PC-9 (cell line): ENCODE measurements around the gene FNDC10. TPM values are rescaled to one million over a fixed set of nuclear protein-coding genes. Genes with fewer than 3 reads are reported as not detected.
"Not testable (repeated sequence)": the region's sequence is repeated elsewhere in the genome, so short reads cannot be mapped to it uniquely, and the experiment has no call there.

Experiments
- BruUV-seq: library from RNA; stranded (reverse); fragments of 400-500 nt; replicated peaks from 2 replicates; lab custom pipeline; 2021; lab: Mats Ljungman, UMichigan
- CTCF ChIA-PET: fragments of 300-600 bp; sonication (Branson Sonifier 250); formaldehyde crosslinking; loops from one replicate; lab custom pipeline; 2022; ENCODE audit warnings: antibody characterized with exemption; lab: Charles Lee
- POLR2A ChIA-PET: fragments of 300-600 bp; sonication (Branson Sonifier 250); formaldehyde crosslinking; loops from one replicate; lab custom pipeline; 2022; ENCODE audit warnings: antibody characterized with exemption; ENCODE audit not compliant: unreplicated experiment; lab: Charles Lee
- DNase-seq, 2 experiments: peaks; one replicate each; pipeline versions ENCODE4 v3.0.0 to v3.0.0-alpha.2; 2015 to 2022; ENCODE audit warnings: mixed read lengths in 1 of 2
- H2AFZ ChIP-seq: fragments of 200-600 bp; sonication (generic); 2 replicates; pipeline ENCODE4 v1.8.1; 2017; ENCODE audit warnings: antibody characterized with exemption
- H3F3A ChIP-seq: fragments of 200-600 bp; sonication (generic); 2 replicates; pipeline ENCODE4 v1.8.1; 2017; ENCODE audit warnings: antibody characterized with exemption, mild to moderate bottlenecking, low read depth; ENCODE audit not compliant: insufficient read depth
- H3K27ac ChIP-seq: fragments of 200-600 bp; sonication (generic); 2 replicates; pipeline ENCODE4 v1.6.1; 2016; ENCODE audit warnings: mixed run types
- H3K27me3 ChIP-seq: fragments of 200-600 bp; sonication (generic); 2 replicates; pipeline ENCODE4 v1.6.1; 2016; ENCODE audit warnings: low read depth, mixed run types; ENCODE audit not compliant: insufficient read depth
- H3K36me3 ChIP-seq: fragments of 200-600 bp; sonication (generic); 2 replicates; pipeline ENCODE4 v1.6.1; 2016; ENCODE audit warnings: low read depth, mixed run types
- H3K4me1 ChIP-seq: fragments of 200-600 bp; sonication (generic); replicated peaks from 2 replicates; pipeline ENCODE4 v1.6.1; 2016; ENCODE audit warnings: mixed run types; ENCODE audit not compliant: insufficient read depth
- H3K4me2 ChIP-seq: fragments of 200-600 bp; sonication (generic); 2 replicates; pipeline ENCODE4 v1.6.1; 2017; ENCODE audit warnings: mixed run types
- H3K4me3 ChIP-seq: fragments of 200-600 bp; sonication (generic); 2 replicates; pipeline ENCODE4 v1.6.1; 2016; ENCODE audit warnings: mixed run types
- H3K79me2 ChIP-seq: fragments of 200-600 bp; sonication (generic); 2 replicates; pipeline ENCODE4 v1.6.1; 2017; ENCODE audit warnings: low read depth, mixed run types
- H3K9me2 ChIP-seq: fragments of 200-600 bp; sonication (generic); 2 replicates; pipeline ENCODE4 v1.8.1; 2017; ENCODE audit warnings: mild to moderate bottlenecking; ENCODE audit not compliant: insufficient read depth
- H3K9me3 ChIP-seq: fragments of 200-600 bp; sonication (generic); 2 replicates; pipeline ENCODE4 v1.8.1; 2016; ENCODE audit warnings: low read depth; ENCODE audit not compliant: insufficient read depth
- H4K20me1 ChIP-seq: fragments of 200-600 bp; sonication (generic); 2 replicates; pipeline ENCODE4 v1.8.1; 2017; ENCODE audit not compliant: insufficient read depth
- EZH2 ChIP-seq: fragments of 200-600 bp; sonication (generic); IDR thresholded peaks from 2 replicates; pipeline ENCODE4 v1.8.0; 2017; ENCODE audit warnings: antibody characterized with exemption, low read depth
- intact Hi-C: fragments of 100-400 bp; cut with micrococcal nuclease; formaldehyde crosslinking; loops from one replicate; pipeline ENCODE4 v1.10.0; 2022; ENCODE audit not compliant: unreplicated experiment
- total RNA-seq: library from RNA; stranded (reverse); gene quantifications from 2 replicates; pipeline ENCODE4 v1.2.3, GENCODE V29; 2021
- TF ChIP-seq, protein P1 (sequence below): fragments of 200-600 bp; sonication (generic); conservative IDR thresholded peaks from 2 replicates; pipeline ENCODE4 v1.6.1; 2017; ENCODE audit warnings: mixed run types, antibody characterized with exemption, mild to moderate bottlenecking, moderate library complexity

The FNDC10 gene
- total RNA-seq, 1 experiment from 2014 or later: 5.4 TPM

DNA sequence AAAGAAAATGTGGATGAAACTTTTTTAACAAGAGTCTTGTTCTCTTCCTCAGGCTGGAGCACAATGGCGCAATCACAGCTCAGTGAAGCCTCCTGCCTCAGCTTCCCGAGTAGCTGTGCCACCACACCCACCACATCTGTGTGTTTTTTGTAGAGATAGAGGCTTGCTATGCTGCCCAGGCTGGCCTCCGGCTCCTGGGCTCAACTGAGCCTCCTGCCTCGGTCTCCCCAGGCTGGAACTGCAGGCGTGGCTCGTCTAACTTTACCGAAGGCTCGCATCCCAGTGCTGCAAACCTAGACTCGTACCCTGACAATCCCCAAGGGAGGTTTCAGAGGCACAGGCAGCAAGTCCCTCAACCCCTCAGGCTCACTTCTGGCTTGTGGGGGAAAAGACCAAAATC, 39.8 kb downstream of the FNDC10 start:
- H3K9me3 ChIP-seq: no peaks in the 10 kb centered on the region
- TF ChIP-seq, protein P1, sequence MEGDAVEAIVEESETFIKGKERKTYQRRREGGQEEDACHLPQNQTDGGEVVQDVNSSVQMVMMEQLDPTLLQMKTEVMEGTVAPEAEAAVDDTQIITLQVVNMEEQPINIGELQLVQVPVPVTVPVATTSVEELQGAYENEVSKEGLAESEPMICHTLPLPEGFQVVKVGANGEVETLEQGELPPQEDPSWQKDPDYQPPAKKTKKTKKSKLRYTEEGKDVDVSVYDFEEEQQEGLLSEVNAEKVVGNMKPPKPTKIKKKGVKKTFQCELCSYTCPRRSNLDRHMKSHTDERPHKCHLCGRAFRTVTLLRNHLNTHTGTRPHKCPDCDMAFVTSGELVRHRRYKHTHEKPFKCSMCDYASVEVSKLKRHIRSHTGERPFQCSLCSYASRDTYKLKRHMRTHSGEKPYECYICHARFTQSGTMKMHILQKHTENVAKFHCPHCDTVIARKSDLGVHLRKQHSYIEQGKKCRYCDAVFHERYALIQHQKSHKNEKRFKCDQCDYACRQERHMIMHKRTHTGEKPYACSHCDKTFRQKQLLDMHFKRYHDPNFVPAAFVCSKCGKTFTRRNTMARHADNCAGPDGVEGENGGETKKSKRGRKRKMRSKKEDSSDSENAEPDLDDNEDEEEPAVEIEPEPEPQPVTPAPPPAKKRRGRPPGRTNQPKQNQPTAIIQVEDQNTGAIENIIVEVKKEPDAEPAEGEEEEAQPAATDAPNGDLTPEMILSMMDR: no peak
- no peak for TF ChIP-seq EZH2
- no TSS peak for BruUV-seq
- 0 out of 2 replicates have a peak, but pooled peaks cover 17% of the 10 kb centered on the region for H3K36me3 ChIP-seq
- H3F3A ChIP-seq: peaks cover 17% of the 10 kb centered on the region; the same call in 1 of the 2 replicates
- H4K20me1 ChIP-seq: peaks cover 47% of the 10 kb centered on the region
- H3K4me2 ChIP-seq: no peak overlapping the region
- H3K4me1 ChIP-seq: no peaks in the 10 kb centered on the region
- ChIA-PET CTCF (no interaction called here), POLR2A (no interaction called here)
- no peak for DNase-seq
- intact Hi-C loops: no loop called here
- no peak overlapping the region for H3K27ac ChIP-seq
- no peak overlapping the region for H2AFZ ChIP-seq
- no peaks in the 10 kb centered on the region for H3K27me3 ChIP-seq
- H3K9me2 ChIP-seq: no peaks in the 10 kb centered on the region
- no peak overlapping the region for H3K4me3 ChIP-seq
- peaks cover 31% of the 10 kb centered on the region for H3K79me2 ChIP-seq

DNA sequence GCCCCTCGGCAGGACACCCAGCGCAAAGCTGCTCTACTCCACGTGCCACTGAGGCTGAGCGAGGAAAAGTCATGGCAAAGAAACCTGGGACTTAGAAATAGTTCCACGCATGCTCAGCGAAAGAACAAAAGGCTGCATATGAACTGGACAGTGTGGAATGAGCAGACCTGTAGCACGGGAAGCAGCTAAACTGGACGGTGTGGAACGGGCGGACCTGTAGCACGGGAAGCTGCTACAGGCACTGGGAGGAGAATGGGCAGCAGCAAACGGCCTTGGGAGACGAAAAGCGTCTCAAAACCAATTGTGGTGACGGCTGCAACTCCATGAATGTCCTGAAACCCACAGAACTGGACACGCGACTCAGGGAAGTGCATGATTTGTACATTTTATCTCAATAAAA, 40.9 kb downstream of the FNDC10 start:
- Histone ChIP-seq H4K20me1 (peaks cover 45% of the 10 kb centered on the region), H3K4me1 (no peaks in the 10 kb centered on the region), H3K9me3 (no peaks in the 10 kb centered on the region), H3K27me3 (no peaks in the 10 kb centered on the region), H3K4me2 (no peak overlapping the region), H2AFZ (no peak overlapping the region), H3K27ac (no peak overlapping the region), H3K79me2 (peaks cover 24% of the 10 kb centered on the region), H3K4me3 (no peak overlapping the region), H3K36me3 (0 out of 2 replicates have a peak, but pooled peaks cover 10% of the 10 kb centered on the region), H3F3A (peaks cover 17% of the 10 kb centered on the region; the same call in 1 of the 2 replicates), H3K9me2 (no peaks in the 10 kb centered on the region)
- no peak for DNase-seq
- TF ChIP-seq EZH2: no peak
- TF ChIP-seq, protein P1: no peak
- intact Hi-C loops: no loop called here
- BruUV-seq: no TSS peak
- POLR2A ChIA-PET: no interaction called here
- CTCF ChIA-PET: no interaction called here

DNA sequence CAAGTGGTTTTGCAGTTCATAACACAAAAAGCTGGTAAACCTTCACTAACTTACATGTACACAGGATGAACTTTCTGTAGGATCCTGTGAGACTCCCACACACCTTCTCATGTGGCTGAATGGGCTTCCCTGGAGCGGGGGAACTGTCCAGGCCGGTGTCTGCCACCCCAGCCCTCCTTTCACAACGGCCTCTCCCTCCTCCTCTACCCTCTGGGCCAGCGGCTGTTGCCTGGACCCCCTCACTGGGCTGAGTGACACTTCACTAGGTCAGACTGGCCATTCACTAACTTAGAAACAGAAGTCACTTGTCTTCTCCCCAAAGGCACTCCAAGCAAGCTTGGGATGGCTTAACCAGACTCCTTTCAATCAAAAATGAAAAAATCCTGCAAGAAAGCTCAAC, 41.3 kb downstream of the FNDC10 start:
- Histone ChIP-seq H3K79me2 (peaks cover 19% of the 10 kb centered on the region), H3K4me1 (no peaks in the 10 kb centered on the region), H3K4me3 (no peak overlapping the region), H3K27ac (no peak overlapping the region), H2AFZ (no peak overlapping the region), H3K27me3 (no peaks in the 10 kb centered on the region), H3K9me3 (no peaks in the 10 kb centered on the region), H3K9me2 (no peaks in the 10 kb centered on the region), H3F3A (peaks cover 17% of the 10 kb centered on the region; the same call in 1 of the 2 replicates), H3K4me2 (no peak overlapping the region), H3K36me3 (0 out of 2 replicates have a peak, but pooled peaks cover 5% of the 10 kb centered on the region), H4K20me1 (peaks cover 42% of the 10 kb centered on the region)
- no peak for TF ChIP-seq EZH2
- TF ChIP-seq, protein P1: no peak
- no TSS peak for BruUV-seq
- ChIA-PET POLR2A (no interaction called here), CTCF (no interaction called here)
- intact Hi-C loops: no loop called here
- no peak for DNase-seq

DNA sequence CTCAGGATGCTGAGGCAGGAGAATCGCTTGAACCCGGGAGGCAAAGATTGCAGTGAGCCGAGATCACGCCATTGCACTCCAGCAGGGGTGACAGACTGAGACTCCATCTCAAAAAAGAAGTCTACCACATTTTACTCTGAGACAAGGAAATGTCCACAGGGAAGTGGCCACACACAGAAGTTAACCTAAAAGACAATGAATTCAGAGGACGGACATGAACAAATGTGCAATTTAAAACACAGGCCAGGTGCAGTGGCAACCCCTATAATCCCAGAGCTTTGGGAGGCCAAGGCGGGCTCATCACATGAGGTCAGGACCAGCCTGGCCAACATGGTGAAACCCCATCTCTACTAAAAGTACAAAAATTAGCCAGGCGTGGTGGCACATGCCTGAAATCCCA, 42.2 kb downstream of the FNDC10 start:
- H3K36me3 ChIP-seq, H3K4me3 ChIP-seq, H2AFZ ChIP-seq, CTCF ChIA-PET, POLR2A ChIA-PET, H3K4me2 ChIP-seq, H3K9me3 ChIP-seq, H3K27ac ChIP-seq, H3K27me3 ChIP-seq, H3K4me1 ChIP-seq, intact Hi-C loops, H3K9me2 ChIP-seq, DNase-seq, BruUV-seq: not testable (repeated sequence)
- Histone ChIP-seq H3F3A (peaks cover 23% of the 10 kb centered on the region; the same call in 1 of the 2 replicates), H3K79me2 (peaks cover 18% of the 10 kb centered on the region), H4K20me1 (peaks cover 35% of the 10 kb centered on the region)

DNA sequence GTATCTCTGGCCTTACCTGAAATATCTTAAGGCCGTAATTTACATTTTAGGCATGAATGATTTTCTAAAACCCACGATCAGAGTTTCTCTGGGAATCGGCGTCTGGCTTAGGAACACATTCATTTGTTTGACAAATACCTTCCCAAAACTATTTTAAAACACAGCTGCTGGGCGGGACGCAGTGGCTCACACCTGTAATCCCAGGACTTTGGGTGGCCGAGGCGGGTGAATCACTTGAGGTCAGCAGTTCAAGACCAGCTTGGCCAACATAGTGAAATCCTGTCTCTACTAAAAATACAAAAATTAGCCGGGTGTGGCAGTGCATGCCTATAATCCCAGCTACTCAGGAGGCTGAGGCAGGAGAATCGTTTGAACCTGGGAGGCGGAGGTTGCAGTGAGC, 43.0 kb downstream of the FNDC10 start:
- CTCF ChIA-PET, H3K4me3 ChIP-seq, DNase-seq, H3K27me3 ChIP-seq, H3K4me2 ChIP-seq, H3K36me3 ChIP-seq, intact Hi-C loops, BruUV-seq, H3K4me1 ChIP-seq, POLR2A ChIA-PET, H2AFZ ChIP-seq, H3K9me2 ChIP-seq, H3K27ac ChIP-seq, H3K9me3 ChIP-seq: not testable (repeated sequence)
- Histone ChIP-seq H4K20me1 (peaks cover 35% of the 10 kb centered on the region), H3K79me2 (peaks cover 17% of the 10 kb centered on the region), H3F3A (peaks cover 25% of the 10 kb centered on the region; the same call in 1 of the 2 replicates)
